NCI-H2081 (cell line): ENCODE data around the gene PTPRT.

Experiments used
- DNase-seq, 2 experiments: peaks; one replicate each; lab custom pipeline; 2025; lab: John Stamatoyannopoulos, UW

The PTPRT gene

DNA sequence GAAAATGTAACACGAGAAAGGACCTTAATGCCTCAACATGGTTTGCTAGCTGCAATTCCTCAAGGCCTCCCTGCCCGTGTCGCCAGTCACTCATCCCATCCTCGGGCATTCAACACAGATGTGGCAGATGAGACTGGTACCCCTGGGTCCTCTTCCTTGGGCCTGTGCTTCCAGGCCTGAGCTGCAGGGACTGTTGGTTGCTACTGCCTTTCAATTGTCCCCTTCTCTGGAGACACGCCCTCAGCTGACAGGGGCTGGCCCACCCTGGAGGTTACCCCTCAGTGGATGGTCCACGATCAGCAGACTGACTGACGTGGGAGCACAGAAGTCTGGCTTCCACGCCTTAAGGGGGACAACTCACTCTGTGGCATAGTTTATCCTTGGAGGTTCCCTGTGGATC, 1076.5 kb downstream of the PTPRT start:
- no peak for DNase-seq

DNA sequence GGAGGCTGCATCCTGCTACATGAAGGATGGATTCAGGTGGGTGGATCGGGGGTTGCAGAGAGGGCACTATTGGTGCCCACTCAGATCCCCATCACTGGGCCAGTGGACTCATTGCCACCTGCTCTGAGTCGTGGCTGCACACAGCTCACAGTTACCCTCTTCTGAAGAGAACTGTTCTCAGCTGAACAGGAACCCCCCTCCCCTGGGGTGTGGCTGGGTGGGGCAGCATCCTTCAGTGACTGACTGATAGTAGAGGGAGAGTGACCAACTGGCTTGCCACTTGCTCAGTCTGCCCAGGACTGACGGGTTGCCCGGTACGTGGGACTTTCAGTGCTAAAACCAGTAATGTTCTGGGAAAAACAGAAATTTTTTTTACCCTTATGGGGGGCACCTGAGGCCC, 1077.5 kb downstream of the PTPRT start:
- no peak for DNase-seq

DNA sequence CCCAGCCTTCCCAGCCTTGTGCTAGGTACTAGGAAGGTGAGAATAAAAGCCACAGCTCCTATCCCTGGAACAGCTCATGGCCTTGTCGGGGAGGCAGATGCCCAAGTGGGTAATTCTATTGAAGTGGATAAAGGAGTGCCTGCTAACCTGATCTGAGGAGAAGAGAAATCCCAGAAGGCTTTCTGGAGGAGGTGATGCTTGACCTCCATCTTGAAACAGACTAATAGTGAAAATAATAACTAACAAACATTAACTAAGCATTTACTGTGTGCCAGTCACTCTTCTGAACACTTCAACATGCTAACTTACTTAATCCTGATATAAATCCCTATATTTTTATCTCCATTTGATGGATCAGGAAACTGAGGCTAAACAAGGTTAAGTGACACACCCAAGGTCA, 1078.4 kb downstream of the PTPRT start:
- DNase-seq = no peak

DNA sequence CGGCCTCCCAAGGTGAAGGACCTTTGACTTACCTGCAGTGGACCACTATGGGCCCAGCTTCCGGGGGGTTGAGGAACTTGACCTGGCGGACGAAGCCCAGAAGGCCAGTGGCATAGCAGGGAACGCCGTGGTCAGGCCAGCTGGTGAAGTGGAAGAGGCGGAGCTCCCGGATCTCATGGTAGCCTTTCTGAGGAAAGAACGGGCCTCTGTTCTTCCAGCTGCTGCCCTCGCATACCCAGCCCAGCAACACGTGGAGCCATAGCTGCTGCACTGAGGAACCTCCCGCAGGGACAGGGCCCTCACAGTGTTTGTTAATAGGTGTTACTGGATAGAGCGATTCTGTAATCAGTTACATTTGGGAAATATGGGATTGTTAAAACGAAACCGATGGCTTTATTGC, 1079.4 kb downstream of the PTPRT start:
- no peak for DNase-seq

DNA sequence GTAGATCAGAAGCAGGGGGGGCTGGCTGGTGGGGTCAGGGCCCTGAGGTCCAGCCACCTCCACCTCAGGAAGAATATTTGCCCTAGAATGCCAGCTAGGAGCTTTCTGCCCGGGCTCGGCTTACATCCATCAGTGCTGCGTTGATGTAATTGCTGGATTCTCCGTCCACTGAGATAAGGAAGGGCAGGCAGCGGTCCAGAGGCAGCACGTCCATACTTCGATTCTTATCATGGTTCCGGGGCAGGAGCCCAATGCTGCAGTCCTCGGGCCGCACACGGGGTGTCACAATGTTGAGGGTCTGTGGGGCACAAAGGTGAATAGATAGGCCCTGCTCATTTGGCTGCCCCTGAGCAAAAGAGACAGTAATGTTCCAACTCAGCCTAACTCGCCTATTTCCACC, 1087.7 kb downstream of the PTPRT start:
- DNase-seq = no peak

DNA sequence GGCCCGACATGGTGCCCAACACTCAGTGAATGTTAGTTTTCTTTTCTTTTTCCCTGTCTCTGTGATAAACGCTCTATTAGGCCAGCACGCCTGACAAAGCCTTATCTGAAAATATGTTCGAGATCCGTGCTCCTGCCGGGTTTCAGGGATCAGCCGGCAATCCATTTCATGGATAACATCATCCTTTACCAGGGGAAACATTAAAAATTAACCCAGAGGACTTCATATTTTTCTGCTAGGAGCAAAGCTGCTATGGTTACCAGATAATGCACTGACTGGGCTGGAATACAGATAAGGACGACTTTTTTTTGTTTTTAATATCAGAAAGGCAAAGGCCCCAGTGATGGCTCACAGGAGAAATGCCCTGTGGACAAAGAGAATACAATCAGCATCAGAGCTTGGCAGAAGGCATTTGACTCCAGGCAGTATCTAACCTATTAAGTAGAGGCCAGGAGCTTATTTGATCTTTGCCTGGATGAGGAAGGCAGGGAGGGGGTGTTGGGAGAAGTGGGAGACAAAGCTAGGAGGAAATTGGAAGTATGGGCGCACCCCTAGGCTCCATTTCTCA, 1089.5 kb downstream of the PTPRT start:
- no peak for DNase-seq

DNA sequence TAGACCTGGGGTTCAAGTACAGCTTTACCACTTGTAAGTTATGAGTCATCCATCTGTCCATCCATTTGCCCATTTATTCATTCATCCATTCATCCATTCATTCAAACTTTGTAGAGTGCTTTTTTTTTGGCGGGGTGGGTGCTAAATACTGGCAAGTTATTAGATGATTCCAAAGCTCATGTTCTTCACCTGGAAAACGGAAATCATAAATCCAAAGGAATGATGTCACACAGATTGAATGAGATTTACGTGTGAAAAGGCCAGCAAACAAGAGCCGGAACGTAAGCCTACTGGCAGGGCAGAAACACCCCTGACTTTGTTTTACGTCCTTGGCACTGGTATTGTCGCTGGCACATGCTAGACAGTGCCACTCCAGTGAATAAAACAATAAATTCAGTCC, 1090.6 kb downstream of the PTPRT start:
- no peak for DNase-seq

DNA sequence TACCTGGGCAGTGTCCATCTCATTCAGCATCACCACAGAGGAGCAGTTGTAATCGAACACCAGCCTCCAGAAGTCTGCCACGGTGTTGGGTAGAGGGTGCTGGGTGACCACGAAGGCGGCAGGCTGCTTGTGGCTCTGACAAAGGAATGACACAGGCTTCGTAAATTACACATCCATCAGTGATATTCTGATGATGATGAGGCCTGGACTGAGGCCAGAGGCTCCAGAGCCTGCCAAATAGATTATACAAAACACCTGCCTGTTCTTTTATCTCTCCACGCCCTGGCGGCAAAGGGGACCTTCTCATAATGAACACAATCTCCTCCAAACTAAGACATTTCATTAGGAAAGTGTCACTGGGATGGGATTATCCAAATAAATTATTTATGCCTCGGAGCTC, 1091.3 kb downstream of the PTPRT start:
- peak in 1 of 2 experiments; percentile 16 for DNase-seq

DNA sequence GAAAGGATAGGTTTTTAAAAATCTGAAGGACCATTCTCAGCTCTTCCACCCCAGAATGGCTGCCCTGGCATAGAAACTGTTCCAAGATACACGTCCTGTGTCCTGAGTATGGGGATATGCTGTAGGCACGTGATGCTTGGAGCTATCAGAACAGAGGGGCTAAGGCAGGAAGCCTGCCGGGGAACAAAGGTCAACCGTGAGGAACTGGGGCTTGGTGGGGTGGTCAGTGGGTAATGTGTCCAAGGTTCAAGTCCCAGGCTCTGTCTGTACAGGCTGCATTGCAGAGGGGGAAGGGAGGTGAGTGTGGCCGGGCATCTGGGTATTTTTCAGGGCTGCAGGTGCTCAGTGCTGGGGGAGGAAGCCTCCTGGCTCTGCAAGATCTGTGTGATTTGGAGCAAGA, 1092.0 kb downstream of the PTPRT start:
- no peak for DNase-seq

DNA sequence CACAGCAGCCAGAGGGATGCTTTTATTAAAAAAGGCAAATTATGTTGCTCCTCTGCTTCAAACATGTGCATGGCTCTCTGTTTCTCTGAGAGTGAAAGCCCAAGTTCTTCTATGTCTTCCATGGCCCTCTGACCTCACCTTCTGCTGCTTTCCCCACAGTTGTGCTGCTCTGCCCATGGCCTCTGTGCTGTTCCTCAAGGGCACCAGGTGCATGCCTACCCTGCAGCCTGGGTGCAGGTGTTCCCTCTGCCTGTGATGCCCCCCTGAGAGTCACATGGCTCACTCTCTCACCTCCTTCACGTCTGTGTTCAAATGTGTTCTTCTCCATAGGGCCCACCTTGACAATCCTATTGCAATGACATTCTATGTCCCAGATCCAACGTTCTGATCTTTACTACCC, 1094.5 kb downstream of the PTPRT start:
- no peak for DNase-seq

DNA sequence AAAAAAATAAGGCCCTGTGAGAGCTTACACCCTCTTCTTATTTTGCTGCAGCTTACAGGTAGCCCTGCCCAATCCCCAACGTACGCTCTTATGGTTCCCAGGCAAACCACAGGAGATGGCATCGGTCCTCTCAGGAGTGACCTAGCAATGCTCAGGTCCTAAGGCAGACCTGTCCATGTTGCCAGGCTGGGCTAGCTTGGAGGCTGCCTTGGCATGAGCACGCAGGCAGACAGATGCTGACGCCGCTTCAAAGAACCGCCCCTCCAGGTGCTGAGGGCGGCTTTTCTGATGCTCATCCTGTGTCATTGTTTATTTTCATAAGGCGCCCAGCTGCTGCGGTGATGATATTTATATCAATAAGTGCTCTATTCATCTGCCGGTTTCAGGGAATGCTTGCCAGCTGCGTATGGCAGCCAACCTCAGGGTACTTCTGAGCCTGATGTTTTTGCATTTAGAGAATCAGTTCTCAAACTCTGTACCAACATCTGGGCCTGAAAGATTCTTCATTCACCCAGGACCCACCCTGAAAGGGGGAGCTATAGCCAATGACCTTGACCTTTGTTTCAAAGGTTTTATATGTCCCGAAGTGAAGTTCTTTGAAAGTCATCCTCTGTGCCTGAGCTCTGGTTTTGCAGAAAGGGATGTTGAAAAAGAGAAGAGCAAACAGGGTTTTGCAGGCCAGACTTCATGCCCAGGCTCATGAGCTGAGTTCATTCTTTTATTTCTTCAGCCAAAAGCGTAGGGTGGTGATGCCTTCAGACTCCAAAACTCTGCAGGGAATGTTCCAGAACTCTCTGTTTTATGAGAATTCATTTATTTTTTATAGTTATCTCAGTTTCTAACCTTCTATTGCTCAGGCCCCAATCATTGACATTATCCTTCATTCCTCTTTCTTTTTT, 1095.9 kb downstream of the PTPRT start:
- DNase-seq = peak in 1 of 2 experiments; percentile 1

DNA sequence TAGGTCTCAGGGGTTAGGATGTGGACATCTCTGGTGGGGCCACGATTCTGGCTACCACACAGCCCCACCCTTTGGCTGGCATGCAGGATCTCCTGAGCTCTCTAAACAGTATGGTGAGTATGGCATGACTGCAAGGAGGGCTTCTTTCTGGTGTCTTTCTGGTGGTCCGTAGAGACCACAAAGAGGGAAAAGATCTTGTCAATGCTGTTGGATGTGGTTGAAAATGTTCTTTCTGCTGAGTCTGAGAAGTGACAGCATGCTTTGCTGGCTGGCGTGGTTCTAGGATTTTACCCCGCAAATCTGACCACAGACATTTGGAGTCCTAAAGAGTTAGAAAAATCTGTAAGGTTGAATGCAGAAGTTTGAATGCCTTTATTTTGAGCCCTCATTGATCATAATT, 1096.7 kb downstream of the PTPRT start:
- DNase-seq = no peak

DNA sequence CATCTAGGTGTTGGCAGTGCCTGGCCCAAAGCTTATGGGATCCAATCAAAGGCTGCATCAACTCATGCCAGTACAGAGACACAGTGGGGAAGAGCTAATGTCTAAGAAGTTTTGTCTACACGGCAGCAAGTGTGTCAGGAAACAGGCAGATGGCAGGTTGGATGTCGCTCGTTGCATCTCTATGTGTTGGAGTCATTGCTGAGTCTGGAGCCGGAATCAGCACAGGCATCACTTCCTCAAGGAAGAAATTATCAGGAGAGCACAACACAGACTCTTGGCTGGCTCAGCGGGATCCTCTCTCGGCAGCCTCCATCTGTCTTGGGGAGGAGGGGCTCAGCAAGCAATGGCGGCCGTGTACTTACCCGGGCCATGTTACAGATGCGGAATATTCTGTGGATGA, 1104.3 kb downstream of the PTPRT start:
- no peak for DNase-seq

DNA sequence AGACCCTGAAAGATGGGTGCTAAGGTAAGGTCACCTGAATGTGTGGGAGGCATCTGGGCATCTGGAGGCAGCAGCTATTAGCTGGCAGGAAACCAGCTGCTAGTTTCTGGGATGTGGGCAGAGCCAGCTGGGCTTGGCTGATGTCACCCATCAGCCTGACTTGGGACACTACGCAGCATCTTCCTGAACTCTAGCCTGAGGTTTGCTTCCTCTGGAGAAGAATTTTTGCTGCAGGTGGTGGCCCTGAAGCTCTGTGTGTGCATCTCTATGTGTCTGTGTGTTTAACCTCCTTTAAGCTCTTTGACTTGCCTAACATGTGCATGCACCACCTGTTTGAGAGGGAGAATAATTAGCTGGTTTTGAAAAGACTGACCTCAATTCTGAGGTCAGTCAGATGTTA, 1106.4 kb downstream of the PTPRT start:
- no peak for DNase-seq

DNA sequence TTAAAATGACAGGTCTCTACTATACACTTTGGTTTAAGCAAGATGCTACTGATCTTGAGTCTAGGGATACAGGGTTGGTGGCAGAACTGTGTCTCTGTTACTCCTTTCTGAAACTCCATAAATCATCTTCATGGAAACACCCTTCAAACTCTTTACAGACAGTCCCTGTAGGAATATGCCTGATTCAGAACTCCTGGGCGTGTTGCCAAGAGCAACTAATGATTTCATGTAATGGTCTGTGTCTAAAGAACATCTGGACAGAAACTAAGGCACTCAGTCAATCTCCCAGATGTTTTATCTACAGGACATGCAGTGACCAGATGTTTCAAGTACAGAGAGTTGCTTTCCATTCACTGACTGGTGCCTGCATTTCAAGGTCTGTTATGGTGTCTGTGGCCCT, 1107.1 kb downstream of the PTPRT start:
- DNase-seq = no peak

DNA sequence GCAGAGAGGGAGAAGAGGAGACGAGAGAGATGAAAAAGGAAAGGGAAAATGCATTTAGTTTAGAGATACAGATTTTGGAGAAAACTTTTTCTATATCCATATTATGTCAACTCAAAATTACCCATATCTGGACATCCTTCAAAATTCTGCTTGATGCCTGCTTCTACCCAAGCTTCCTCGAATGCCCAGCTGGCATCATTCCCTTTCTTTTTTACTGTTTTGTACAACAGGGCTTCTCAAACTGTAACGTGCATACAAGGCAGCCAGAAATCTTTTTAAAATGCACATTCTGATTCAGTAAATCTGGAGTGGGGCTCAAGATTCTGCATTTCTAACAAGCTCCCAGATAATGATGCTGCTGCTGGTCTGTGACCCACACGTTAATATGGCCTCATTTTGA, 1108.8 kb downstream of the PTPRT start:
- DNase-seq = no peak

DNA sequence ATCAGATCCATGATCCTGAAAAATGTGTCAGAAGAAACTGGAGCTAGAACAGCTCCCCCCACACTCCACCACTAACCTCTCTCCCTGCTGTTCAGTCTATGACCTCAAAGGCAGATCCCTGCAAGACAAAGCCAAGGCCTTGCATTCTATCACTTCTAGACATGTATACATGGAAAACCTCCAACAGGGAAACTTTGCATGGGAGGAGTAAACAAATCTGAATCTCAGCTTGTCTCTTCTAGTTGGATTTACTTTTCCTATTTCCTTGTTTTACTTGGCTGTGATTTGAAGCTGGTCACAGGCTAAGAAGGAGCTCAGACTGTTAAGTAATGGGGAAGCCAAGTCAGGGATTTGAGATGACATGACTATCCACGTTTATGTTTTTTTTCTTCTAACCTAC, 1114.8 kb downstream of the PTPRT start:
- no peak for DNase-seq

DNA sequence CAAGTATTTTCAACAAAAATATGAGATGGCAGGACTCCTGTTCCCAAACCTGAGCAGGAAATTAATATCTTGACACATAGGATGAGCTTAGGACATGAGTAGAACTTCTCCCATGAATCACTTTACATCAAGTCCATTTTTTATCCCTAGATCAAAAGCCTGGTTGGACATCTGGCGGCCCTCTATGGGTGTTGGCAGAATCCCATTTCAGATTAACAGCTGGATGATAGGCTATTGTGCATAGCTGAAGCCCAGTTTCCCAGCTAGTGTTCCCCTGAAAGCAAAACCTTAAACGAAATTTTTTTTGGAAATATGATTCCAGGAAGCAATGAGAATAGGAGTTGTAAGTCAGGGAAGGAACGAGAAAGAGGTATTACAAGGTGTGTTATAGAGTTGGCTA, 1122.1 kb downstream of the PTPRT start:
- no peak for DNase-seq

DNA sequence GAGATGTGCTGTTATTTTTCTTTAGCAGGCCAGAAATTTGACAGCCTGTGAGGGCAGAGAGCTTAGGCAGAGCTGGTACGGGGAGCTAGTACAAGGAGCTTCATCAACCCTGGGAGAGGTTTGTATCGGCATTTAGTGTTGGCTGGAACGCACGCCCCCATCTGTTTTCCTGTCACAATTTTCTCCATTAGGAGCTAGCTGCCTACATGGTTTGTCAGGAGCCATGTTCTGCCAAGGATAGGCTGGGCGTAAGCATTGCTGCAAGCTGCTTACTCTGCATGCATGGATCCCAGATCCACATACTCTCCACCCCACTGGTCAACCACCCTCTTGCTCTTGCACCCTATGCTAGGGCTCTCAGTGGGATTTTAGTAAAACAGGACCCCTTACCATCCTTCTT, 1122.5 kb downstream of the PTPRT start:
- no peak for DNase-seq

DNA sequence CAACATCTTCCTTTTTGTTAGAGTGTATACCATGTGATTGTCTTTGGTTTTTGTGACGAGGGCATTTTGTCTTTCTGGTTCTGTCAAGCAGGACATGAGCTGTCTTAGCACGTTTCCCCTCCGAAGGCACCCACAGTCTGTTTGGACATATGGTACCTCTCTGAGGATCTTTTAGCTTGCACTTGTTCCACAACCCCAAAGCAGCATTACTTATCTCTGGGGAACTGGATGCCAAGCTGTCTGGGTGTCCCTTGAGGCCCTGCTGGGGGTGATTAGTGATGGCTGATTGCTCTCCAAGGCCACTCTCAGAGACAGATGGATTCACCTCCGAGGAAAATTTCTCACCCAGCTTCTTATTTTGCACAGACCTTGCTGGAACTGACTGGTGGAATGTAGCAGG, 1126.6 kb downstream of the PTPRT start:
- DNase-seq = no peak

DNA sequence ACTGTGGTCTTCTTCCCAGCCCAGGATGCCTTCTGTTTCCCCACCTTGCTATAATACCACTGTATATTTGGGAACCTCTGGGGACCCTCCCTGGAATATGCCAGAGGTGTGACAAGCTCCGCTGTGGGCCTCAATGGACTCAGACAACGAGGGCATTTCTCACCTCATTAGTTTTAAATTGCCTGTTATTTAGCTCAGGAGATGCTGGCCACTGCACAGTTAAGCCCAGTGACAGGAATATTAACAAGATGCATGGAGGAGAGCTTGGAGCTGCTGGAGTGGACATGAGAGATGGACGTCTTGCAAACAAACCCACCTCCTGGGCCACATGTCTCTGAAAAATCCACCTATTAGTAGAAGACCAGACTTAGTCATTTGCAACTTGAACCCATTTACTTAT, 1136.4 kb downstream of the PTPRT start:
- DNase-seq = no peak

DNA sequence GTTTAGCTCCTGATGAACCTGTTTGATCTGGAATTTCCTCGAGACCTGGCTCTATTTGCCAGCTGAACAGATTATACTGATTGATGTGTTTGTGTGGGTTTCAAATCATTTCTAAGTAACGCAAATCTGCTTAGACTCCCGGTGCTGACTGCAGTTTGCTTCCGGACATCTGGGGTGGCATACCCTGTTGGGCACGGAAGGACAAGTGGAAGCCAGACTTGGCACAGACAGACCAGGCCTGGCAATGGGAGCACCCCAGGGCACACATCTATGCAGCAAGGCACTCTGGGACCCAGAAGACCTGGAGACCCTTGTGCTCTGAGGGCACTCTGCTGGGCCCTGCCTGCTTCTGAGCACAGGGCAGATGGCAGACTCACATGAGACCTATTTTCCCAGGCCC, 1137.8 kb downstream of the PTPRT start:
- DNase-seq = no peak

DNA sequence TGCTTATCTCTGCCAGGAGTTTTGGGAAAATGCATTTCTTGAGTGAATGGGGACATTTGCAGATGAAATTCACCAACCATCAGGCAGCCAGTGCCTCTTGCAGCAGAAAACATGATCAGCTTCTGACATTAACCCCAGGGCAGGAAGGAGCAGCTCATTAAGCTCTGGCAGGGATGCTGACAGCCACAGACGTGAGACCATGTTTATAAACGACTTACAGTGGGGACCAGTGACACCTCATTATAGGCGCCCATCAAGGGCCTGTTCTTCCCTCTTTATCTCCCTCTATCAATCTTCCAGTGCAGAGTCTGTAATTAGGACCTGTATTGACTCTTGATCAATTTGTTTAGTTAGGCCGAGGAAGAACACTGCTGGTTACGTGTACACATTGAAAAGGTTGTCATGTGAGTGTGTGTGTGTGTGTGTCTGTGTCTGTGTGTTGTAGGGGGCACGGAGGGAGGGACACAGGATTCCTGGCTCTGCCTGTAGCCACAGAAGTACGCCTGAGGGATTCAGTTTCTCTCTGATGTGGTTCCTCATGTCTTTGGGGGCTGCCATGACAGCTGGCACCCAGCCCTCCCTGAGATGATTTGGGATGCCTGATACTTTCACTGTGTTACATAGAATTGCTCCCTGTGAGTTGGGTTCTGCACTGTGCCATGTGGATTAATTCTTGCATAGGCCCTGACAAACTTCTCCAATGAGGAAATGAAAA, 1143.2 kb downstream of the PTPRT start:
- DNase-seq = no peak
